NT2/D1 (cell line): Measurements from ENCODE around the gene POF1B.

Experiments used
- SUZ12 ChIP-seq: IDR thresholded peaks from 2 replicates; pipeline ENCODE4 v1.6.1; 2011; ENCODE audit not compliant: insufficient read length, insufficient read depth; ENCODE audit errors: extremely low read depth
- YY1 ChIP-seq: IDR thresholded peaks from 2 replicates; pipeline ENCODE4 v1.6.1; 2011; ENCODE audit not compliant: insufficient read length, insufficient read depth
- ZNF274 ChIP-seq: IDR thresholded peaks from 2 replicates; pipeline ENCODE4 v1.6.1; 2011; ENCODE audit warnings: mild to moderate bottlenecking, low read depth, low read length

GRCh38 chrX:85379174-85379907 lies at the start of gene POF1B:
- TF ChIP-seq YY1 (no peak), ZNF274 (no peak), SUZ12 (no peak)
